GM19467 (cell line): ENCODE results near the gene LRCH1.

Source experiments
- ATAC-seq: cut with Tn5 transposase; IDR thresholded peaks from one replicate; pipeline ENCODE4 v1.9.1; 2021; ENCODE audit warnings: mild to moderate bottlenecking, moderate library complexity; ENCODE audit not compliant: unreplicated experiment

The LRCH1 gene

DNA sequence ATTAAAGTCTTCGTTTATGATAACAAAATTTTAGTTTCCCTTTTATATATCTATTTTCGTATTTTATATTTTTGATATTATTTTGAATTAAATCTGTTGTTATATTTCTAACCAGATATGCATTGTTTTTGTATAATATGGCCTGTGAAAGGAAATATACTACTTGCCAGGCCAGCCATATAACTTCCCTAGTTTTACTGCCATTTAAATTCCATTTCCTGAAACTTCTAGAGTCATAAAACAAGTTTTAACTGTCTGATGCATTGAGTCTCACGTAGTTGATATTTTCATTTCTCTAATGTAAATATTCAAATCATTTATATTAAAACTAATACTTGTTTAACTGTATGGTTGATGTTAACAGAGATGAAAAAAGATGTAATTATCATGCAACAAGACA lies 230.5 kb downstream of the LRCH1 start:
- ATAC-seq = no peak

DNA sequence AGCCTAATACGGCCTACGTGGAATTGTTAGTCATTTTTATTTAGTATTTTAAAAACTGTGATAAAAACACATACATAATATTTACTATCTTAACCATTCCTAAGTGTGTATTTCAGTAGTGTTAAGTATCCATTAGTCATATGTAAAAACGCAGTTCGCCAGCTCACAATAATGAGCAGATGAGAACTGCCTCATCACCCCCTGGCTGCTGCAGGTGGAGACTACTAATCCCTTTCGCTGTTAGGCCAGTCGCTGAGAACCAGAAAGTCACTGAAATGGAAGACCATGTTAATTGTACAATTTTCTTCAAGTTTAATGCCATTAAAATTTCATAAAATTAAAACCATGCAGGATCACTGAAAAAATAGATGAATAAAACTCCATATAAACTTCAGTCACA lies 242.4 kb downstream of the LRCH1 start:
- no peak for ATAC-seq

DNA sequence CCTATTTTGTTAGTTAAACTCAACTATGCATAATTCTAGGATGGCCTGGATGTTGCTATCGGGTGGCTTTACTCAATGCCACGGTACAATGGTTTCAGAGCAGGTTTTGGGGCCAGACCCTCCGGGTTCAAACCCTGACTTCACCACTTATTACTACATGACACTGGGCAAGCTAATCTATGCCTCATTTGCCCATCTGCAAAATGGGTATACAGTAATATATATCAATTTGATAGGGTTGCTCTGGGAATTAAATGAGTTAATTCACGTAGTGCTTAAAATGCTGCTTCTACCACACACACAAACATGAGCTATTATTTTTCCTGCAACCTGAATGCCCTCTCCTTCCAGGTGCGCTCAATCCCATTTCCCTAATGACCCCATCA lies 243.2 kb downstream of the LRCH1 start:
- ATAC-seq = no peak

DNA sequence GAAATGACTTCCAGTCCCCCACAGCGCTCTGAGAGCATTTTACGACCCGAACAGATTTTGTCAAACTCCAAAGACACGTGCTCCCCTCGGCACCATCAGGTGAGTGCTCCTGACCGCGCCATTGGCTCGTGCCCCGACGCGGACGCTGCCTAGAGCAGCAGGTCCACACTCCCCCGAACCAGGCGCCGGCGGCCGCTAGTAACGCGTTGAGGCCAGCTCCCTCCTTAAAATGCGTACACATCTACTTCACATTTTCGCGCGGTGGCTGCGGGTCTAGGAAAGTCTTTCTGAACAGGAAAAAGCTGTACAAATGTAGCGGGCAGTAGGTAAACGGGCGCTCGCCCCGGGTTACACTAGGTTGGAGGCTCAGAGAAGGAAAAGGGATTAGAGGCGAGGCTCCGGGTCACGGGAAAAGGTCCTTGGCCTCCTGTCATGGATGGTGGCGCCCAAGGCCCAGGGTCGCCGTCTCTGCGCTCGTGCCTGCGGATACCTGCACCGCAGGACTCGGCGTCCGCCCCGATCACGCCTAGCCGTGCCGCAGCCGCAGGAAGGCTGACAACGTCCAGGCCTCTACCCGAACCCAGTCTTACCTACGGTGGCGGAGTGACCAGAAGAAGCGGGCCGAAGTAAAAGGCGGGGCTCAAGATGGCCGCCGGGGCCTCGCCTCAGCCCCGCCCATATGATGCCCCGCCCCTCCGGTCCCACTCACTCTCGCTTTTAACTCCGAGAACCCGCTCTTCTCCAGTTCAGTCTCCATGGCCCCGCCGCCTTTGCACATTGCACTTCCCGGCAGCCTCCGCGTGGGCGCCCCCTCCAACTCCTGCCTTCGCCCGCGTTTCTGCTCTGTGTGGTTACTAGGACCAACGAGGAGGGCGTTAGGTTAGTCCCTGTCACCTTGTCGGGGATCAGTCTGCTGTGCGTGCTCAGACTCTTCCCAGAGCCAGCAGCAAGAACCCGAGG lies 243.8 kb downstream of the LRCH1 start, which contains the start of gene ESD:
Gene ESD, minus strand, starts transcription at position 647 of the 960 bp plus-strand sequence. CDS start 5,748 bp downstream, outside the sequence.
- ATAC-seq = peak; percentile 90

DNA sequence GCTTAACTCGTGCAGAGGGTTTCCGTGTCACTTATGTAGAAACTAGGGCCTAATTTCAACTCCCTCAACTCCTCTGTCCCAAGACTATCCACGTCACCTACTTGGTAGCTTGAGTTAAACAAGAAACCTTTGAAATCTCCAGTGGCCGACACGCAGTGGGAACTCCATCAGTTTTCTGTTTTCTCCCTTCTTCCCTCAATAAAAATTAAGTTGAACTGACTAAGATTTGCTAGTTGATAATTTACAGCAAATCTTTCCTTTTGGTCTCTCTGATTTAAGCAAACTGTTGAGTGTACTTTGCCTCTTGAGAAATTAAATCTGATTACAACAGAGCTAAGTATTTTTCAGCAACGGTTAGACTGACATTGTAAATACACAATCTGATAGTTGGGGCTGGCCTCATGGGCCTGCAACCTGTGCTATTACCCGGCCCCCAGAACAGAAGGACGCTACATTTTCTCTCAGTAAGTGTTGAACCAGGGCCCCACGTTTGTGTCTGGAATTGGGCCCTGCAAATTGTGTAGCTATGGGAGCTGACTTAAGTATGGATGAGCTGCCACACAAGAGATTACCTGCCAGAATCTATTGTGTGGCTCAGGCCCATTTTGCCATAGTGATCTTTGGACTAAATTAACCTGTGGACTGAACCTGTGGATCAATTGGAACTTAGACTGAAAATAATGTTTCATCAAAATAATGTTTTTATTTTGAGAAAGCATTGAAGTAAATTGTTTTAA lies 244.7 kb downstream of the LRCH1 start:
- no peak for ATAC-seq

DNA sequence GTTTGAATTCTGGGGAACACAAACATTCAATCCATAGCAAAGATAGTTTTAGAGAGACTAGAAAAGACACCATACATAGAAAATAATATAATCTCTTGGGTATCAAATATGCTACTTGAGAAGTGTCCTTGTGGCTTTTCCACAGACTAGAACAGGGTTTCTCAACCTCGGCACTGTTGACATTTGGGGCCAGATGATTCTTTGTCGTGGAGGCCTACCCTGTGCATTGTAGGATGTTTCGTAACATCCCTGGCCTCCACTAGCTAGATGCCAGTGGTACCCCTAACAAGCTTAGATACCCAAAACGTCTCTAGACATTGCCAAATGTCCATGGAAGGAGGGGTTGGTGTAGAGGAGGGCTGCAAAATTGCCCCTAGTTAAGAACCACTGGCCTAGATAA lies 246.2 kb downstream of the LRCH1 start:
- no peak for ATAC-seq

DNA sequence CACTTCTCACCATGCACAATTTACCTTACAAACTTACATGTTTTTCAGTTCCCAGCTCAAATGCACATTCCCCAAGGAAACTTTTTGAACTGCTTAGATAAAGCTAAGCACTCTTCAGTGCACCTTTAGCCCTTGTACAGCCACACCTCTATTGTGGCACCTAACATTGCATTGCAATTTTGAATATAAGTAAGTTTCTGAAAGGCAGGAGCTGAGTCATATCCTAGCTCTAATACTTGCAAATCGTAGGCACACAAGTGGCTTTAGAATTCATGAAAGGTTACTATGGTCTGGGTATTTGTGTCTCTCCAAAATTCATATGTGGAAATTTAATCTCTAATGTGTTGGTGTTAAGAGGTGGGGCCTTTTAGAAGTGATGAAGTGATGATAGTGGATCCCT lies 248.9 kb downstream of the LRCH1 start:
- no peak for ATAC-seq
